Endothelial cell of umbilical vein (primary cell): ENCODE results near the gene SLC5A11. TPM values are rescaled to one million over a fixed set of nuclear protein-coding genes. Genes with fewer than 3 reads are reported as not detected.

Source experiments
- BruUV-seq: library from RNA; stranded (reverse); fragments of 400-500 nt; replicated peaks from 2 replicates; lab custom pipeline; 2021; lab: Mats Ljungman, UMichigan
- CTCF ChIA-PET: fragments of 300-600, 350-600 bp; sonication (Branson Sonifier 250); formaldehyde crosslinking; loops from one replicate; lab custom pipeline; 2021; ENCODE audit warnings: antibody characterized with exemption, inconsistent platforms; lab: Charles Lee
- POLR2A ChIA-PET: fragments of 300-600, 350-600 bp; sonication (Branson Sonifier 250); formaldehyde crosslinking; loops from one replicate; lab custom pipeline; 2021; ENCODE audit warnings: antibody characterized with exemption, inconsistent platforms; lab: Charles Lee
- DNase-seq: peaks from one replicate; pipeline ENCODE4 v3.0.0-alpha.2; 2011; ENCODE audit warnings: low read depth, low spot score
- FAIRE-seq: peaks from 2 replicates; lab custom pipeline; 2011; peaks lifted over from hg19 to GRCh38; lab: Jason Lieb, UNC
- H2AFZ ChIP-seq: 2 replicates; pipeline ENCODE4 v1.6.0; 2012; ENCODE audit warnings: low read depth, low read length, control low read depth, inconsistent platforms
- H3K27ac ChIP-seq: 2 replicates; pipeline ENCODE4 v1.5.1; 2011; ENCODE audit warnings: low read depth, mild to moderate bottlenecking, control low read depth, low read length, moderate library complexity; ENCODE audit not compliant: insufficient read depth
- H3K27me3 ChIP-seq, 2 experiments: 2 replicates each; pipeline versions ENCODE4 v1.6.0 to v1.6.1; 2011; ENCODE audit warnings: low read length in 2 of 2, mixed read lengths in 1 of 2; ENCODE audit not compliant: control insufficient read depth in 2 of 2, insufficient read depth in 2 of 2
- H3K36me3 ChIP-seq, 2 experiments: 2 replicates in 1 of 2; 3 replicates in 1 of 2; pipeline ENCODE4 v1.5.1; 2011; ENCODE audit warnings: low read length in 2 of 2, mild to moderate bottlenecking in 1 of 2, moderate library complexity in 1 of 2; ENCODE audit not compliant: control insufficient read depth in 2 of 2, insufficient read depth in 2 of 2; ENCODE audit errors: extremely low read depth in 1 of 2
- H3K4me1 ChIP-seq: 3 replicates; pipeline ENCODE4 v1.5.1; 2011; ENCODE audit warnings: mild to moderate bottlenecking, low read length; ENCODE audit not compliant: control insufficient read depth, insufficient read depth; ENCODE audit errors: extremely low read depth
- H3K4me2 ChIP-seq: 2 replicates; pipeline ENCODE4 v1.6.1; 2011; ENCODE audit warnings: low read length, control low read depth, mixed read lengths; ENCODE audit not compliant: insufficient read depth
- H3K4me3 ChIP-seq, 3 experiments: fragments of 200-600 bp in 1 of 3; sonication (generic), shearing (Covaris generic) in 1 of 3; replicated peaks in 1 of 3; 2 replicates each; pipeline ENCODE4 v1.5.1; 2011 to 2016; ENCODE audit warnings: control low read depth in 3 of 3, low read length in 3 of 3, mild to moderate bottlenecking in 2 of 3, inconsistent platforms in 1 of 3, low read depth in 1 of 3, moderate library complexity in 1 of 3; ENCODE audit not compliant: insufficient read depth in 1 of 3
- H3K79me2 ChIP-seq: 2 replicates; pipeline ENCODE4 v1.6.0; 2012; ENCODE audit warnings: low read length, inconsistent platforms; ENCODE audit not compliant: control insufficient read depth, insufficient read depth
- H3K9ac ChIP-seq: replicated peaks from 2 replicates; pipeline ENCODE3; 2011; ENCODE audit warnings: low read length, control low read depth; ENCODE audit not compliant: insufficient read depth; ENCODE audit errors: extremely low read depth
- H3K9me1 ChIP-seq: replicated peaks from 3 replicates; pipeline ENCODE4 v1.6.0; 2011; ENCODE audit warnings: mild to moderate bottlenecking, low read length; ENCODE audit not compliant: control insufficient read depth, insufficient read depth; ENCODE audit errors: extremely low read depth
- H3K9me3 ChIP-seq: replicated peaks from 2 replicates; pipeline ENCODE4 v1.5.1; 2012; ENCODE audit warnings: low read length, inconsistent platforms; ENCODE audit not compliant: control insufficient read depth, insufficient read depth
- H4K20me1 ChIP-seq: replicated peaks from 2 replicates; pipeline ENCODE3; 2011; ENCODE audit warnings: mild to moderate bottlenecking, low read length; ENCODE audit not compliant: control insufficient read depth, insufficient read depth; ENCODE audit errors: extremely low read depth
- EZH2 ChIP-seq: IDR thresholded peaks from 2 replicates; pipeline ENCODE4 v1.6.1; 2012; ENCODE audit warnings: borderline replicate concordance, low read depth, mild to moderate bottlenecking, moderate library complexity, low read length, inconsistent platforms; ENCODE audit not compliant: severe bottlenecking
- FOS ChIP-seq: IDR thresholded peaks from 2 replicates; pipeline ENCODE4 v1.6.1; 2011; ENCODE audit warnings: mild to moderate bottlenecking, low read length, moderate library complexity, borderline replicate concordance; ENCODE audit not compliant: insufficient read depth
- GATA2 ChIP-seq: IDR thresholded peaks from 2 replicates; pipeline ENCODE4 v1.7.0; 2011; ENCODE audit warnings: low read depth, mild to moderate bottlenecking, moderate library complexity, mixed read lengths, low read length; ENCODE audit not compliant: insufficient read length, insufficient read depth
- JUN ChIP-seq: IDR thresholded peaks from 2 replicates; pipeline ENCODE4 v1.6.1; 2011; ENCODE audit warnings: borderline replicate concordance, low read depth; ENCODE audit not compliant: insufficient read length, insufficient read depth
- MYC ChIP-seq: IDR thresholded peaks from one replicate; pipeline ENCODE4 v1.6.1; 2011; ENCODE audit warnings: mild to moderate bottlenecking, low read depth, low read length
- POLR2A ChIP-seq: IDR thresholded peaks from 2 replicates; pipeline ENCODE4 v1.6.1; 2012; ENCODE audit warnings: low read depth, mild to moderate bottlenecking, control low read depth, low read length
- POLR2AphosphoS5 ChIP-seq: IDR thresholded peaks from 2 replicates; pipeline ENCODE4 v1.6.1; 2012; ENCODE audit warnings: low read depth, mild to moderate bottlenecking, control low read depth, low read length, moderate library complexity; ENCODE audit not compliant: insufficient read depth
- dilution Hi-C: fragments of 300-500 bp; cut with MboI; formaldehyde crosslinking; loops from one replicate; pipeline ENCODE4 v1.15.0; 2019; ENCODE audit warnings: low sequenced_read_pairs; ENCODE audit not compliant: extremely low pct_ligation_motif_present
- intact Hi-C: fragments of 100-400 bp; cut with micrococcal nuclease; formaldehyde crosslinking; loops from one replicate; pipeline ENCODE4 v1.10.0; 2022
- polyA plus RNA-seq, 4 experiments: library from polyadenylated mRNA; depleted of rRNA in 3 of 4; stranded (reverse) in 3 of 4; unstranded in 1 of 4; fragments of >200 nt; gene quantifications; 2 replicates each; pipeline versions ENCODE4 v1.2.1 to v1.2.3, GENCODE V29; 2011 to 2012; ENCODE audit warnings: missing spikeins in 1 of 4
- total RNA-seq: library from RNA; stranded (reverse); gene quantifications from 2 replicates; pipeline ENCODE4 v1.2.3, GENCODE V29; 2021
- TF ChIP-seq, protein P1 (sequence below): IDR thresholded peaks from 2 replicates; pipeline ENCODE4 v1.6.1; 2011; ENCODE audit not compliant: insufficient read depth, insufficient read length
- TF ChIP-seq, protein P2 (sequence below), 2 donors: IDR thresholded peaks; 1 replicate in 1 of 2; 2 replicates in 1 of 2; pipeline ENCODE4 v1.5.1; 2011; ENCODE audit warnings: low read length in 2 of 2, mild to moderate bottlenecking in 2 of 2, moderate library complexity in 2 of 2, control low read depth in 1 of 2, inconsistent platforms in 1 of 2, low read depth in 1 of 2; ENCODE audit not compliant: insufficient read depth in 1 of 2; ENCODE audit errors: extremely low read depth in 1 of 2

SLC5A11 gene
- total and polyA plus RNA-seq, 2 donors (not counting 3 experiments of a cell fraction or from before 2014, with no cell fraction given): 0.12 TPM; not detected in 1

DNA sequence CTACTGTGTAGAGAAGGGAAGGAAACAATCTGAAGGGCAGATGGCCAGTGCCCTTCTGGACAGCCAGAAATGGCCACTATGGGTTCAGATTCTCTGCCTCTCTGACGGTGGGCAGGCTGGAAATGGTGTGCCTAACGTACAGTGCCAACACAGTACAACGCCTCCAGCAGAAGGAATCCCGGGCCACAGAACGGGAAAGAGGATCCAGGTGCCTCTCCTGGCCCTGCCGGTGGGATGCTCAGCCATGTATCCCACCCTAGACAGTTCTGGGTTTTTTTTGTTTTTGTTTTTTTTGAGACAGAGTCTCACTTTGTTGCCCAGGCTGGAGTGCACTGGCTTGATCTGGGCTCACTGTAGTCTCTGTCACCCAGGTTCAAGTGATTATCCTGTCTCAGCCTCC lies 71.5 kb downstream of the SLC5A11 start:
- Histone ChIP-seq H3K4me1 (no peaks in the 10 kb centered on the region), H2AFZ (no peak overlapping the region), H3K9ac (no peak overlapping the region), H3K36me3 (peaks cover 17 to 31% of the 10 kb centered on the region in 2 experiments), H3K27ac (no peak overlapping the region), H3K79me2 (no peaks in the 10 kb centered on the region), H3K9me1 (no peaks in the 10 kb centered on the region), H3K4me3 (no peak overlapping the region), H3K27me3 (no peaks in the 10 kb centered on the region), H3K4me2 (no peak overlapping the region), H4K20me1 (no peaks in the 10 kb centered on the region), H3K9me3 (no peaks in the 10 kb centered on the region)
- DNase-seq (no peak), FAIRE-seq (no peak)
- TF ChIP-seq POLR2A (no peak), FOS (no peak)
- TF ChIP-seq, protein P1, sequence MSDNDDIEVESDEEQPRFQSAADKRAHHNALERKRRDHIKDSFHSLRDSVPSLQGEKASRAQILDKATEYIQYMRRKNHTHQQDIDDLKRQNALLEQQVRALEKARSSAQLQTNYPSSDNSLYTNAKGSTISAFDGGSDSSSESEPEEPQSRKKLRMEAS: no peak
- intact Hi-C loops: no loop called here
- dilution Hi-C loops: no loop called here
- ChIA-PET CTCF (no interaction called here), POLR2A (no interaction called here)
- no TSS peak for BruUV-seq

DNA sequence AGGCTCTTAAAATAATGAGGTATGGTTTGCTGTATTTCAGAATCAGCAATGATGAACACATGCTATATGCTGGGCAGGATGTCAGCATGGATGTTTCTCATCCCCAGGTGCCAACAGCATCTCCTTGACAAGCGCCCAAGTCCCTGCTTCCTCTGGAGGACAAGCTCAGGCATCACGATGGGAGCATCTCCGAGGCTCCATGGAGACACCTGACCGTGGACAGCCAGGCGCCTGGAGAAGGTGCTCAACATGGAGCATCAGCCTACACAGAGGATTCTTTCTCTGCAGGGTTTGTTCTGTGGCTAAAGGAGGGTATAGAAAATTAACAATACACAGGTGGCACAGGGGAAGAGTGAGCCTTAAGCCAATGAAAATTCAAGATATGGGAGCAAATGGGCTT lies 72.1 kb downstream of the SLC5A11 start:
- Histone ChIP-seq H3K9ac (no peak overlapping the region), H3K4me3 (no peak overlapping the region), H3K27ac (no peak overlapping the region), H3K36me3 (peaks cover 18 to 31% of the 10 kb centered on the region in 2 experiments), H3K4me1 (no peaks in the 10 kb centered on the region), H3K79me2 (no peaks in the 10 kb centered on the region), H3K9me1 (no peaks in the 10 kb centered on the region), H3K4me2 (no peak overlapping the region), H3K27me3 (no peaks in the 10 kb centered on the region), H2AFZ (no peak overlapping the region), H3K9me3 (no peaks in the 10 kb centered on the region), H4K20me1 (no peaks in the 10 kb centered on the region)
- FAIRE-seq: no peak
- intact Hi-C loops (no loop called here), dilution Hi-C loops (no loop called here)
- ChIA-PET POLR2A (no interaction called here), CTCF (no interaction called here)
- TF ChIP-seq, protein P2, sequence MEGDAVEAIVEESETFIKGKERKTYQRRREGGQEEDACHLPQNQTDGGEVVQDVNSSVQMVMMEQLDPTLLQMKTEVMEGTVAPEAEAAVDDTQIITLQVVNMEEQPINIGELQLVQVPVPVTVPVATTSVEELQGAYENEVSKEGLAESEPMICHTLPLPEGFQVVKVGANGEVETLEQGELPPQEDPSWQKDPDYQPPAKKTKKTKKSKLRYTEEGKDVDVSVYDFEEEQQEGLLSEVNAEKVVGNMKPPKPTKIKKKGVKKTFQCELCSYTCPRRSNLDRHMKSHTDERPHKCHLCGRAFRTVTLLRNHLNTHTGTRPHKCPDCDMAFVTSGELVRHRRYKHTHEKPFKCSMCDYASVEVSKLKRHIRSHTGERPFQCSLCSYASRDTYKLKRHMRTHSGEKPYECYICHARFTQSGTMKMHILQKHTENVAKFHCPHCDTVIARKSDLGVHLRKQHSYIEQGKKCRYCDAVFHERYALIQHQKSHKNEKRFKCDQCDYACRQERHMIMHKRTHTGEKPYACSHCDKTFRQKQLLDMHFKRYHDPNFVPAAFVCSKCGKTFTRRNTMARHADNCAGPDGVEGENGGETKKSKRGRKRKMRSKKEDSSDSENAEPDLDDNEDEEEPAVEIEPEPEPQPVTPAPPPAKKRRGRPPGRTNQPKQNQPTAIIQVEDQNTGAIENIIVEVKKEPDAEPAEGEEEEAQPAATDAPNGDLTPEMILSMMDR (IDR thresholded peaks at IDR 0.05; ENCODE audit: extremely low read depth in 1 of 2, insufficient read depth in 1 of 2, low read depth in 1 of 2, low read length in 2 of 2): no peak
- TF ChIP-seq, protein P1: no peak
- TF ChIP-seq MYC (no peak), GATA2 (no peak), EZH2 (no peak), POLR2AphosphoS5 (no peak), JUN (no peak), POLR2A (no peak)
- DNase-seq: no peak
- BruUV-seq: no TSS peak
